HG03135 (cell line): ENCODE data around the gene AP1AR.
A peak's percentile ranks its signal among the peaks of the same experiment; 100 is the strongest.
"Not testable (repeated sequence)": the region's sequence is repeated elsewhere in the genome, so short reads cannot be mapped to it uniquely, and the experiment has no call there.

Experiments used
- ATAC-seq: cut with Tn5 transposase; IDR thresholded peaks from one replicate; pipeline ENCODE4 v1.9.1; 2021; ENCODE audit warnings: mild to moderate bottlenecking, moderate library complexity; ENCODE audit not compliant: unreplicated experiment

AP1AR gene

DNA sequence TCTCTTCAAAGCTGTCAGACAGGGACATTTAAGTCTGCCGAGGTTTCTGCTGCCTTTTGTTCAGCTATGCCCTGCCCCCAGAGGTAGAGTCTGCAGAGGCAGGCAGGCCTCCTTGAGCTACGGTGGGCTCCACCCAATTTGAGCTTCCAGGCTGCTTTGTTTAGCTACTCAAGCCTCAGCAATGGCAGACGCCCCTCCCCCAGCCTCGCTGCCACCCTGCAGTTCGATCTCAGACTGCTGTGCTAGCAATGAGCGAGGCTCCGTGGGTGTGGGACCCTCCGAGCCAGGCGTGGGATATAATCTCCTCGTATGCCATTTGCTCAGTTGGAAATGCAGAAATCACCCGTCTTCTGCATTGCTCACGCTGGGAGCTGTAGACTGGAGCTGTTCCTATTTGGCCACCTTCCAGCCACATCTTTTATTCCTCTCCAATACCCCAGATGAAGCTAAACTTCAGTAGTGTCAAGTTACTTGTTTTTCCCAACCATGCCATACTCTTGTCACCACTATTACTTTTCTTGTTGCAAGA is 77.7 kb downstream of the AP1AR start:
- ATAC-seq: not testable (repeated sequence)

- no peak for ATAC-seq
Measured at GRCh38 chr4:112311516-112311915, 79.9 kb downstream of the AP1AR start.

DNA sequence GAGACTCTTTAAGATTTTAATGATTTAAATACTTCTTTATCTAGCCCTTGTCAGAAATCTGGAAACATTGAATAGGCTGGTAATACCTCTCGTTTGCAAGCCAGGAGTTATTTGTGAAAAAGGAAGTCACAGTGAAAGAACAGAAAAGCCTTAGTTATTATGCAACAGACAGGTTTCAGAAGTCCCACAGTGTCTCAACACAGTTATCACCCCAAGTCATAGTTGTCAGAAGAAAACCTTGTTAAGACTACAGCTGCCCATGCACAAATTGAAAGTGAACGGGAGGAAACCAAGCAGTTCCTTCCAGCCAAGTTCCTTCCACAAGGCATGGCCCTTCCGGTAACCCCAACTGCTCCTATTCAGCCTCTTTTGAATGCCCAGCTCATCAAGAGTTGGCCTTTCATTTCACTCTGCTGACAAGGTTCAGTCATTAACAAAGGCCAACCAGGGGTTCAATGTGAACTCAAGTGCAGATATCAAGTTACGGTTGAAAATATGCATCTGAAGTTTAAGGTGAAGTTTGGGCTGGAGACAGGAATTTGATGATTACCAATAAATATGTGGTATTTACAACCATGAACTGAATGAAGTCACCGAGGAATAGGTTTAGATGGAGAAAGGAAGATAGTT is 81.1 kb downstream of the AP1AR start:
- peak; percentile 99 for ATAC-seq

GRCh38 chr4:112315446-112315845 is 83.9 kb downstream of the AP1AR start:
- no peak for ATAC-seq

- no peak for ATAC-seq
Measured at GRCh38 chr4:112316360-112316759, 84.8 kb downstream of the AP1AR start.

DNA sequence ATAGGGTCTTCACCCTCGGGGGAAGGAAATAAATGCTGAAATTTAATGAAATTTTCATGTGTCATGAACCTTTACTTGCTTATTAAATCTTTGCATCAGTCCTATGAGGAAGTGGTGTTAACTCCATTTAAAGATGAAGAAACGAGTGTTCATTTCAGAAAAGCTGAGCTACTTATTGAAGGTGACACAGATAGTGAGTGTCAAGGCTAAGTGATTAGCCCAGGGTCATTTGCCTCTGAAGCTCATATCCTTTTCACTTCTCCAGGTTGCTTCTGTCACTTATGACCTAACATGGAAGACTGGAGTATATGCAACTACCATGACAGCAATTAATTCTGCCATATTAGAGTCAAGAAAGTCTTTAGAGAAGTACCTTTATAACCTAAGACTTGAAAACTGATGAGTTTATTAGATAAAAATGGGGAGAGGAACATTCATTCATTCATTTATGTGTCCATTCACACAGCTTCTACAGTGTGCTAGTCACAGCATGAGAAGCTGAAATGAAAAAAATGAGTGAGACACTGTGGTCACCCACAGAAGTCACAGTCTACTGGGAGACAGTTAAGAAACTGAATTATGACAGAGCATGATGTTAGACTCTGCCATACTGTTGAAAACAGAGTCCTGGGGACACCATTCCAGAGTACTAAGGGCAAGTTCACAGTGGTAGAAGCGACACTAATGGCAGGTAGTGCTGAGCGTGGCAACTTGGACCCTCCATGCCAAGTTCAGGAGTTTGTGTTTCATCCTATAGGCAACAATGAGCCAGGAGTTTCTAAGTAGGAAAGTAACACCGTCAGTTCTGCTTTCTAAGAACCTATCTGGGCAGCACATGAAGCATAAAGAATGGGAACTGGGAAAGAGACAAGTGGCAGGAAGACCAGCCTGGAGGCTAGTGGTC is 86.9 kb downstream of the AP1AR start:
- ATAC-seq: peak; percentile 95
